Esophagus muscularis mucosa (tissue), 4 donors: ENCODE measurements around the gene SLC35F2.

Experiments used
- CTCF ChIP-seq, 3 experiments: fragments of 200-600 bp in 2 of 3; fragments of 450-650 bp in 1 of 3; sonication (generic) in 2 of 3; IDR thresholded peaks; one replicate each; pipeline ENCODE4 v1.5.1; 2017 to 2019; ENCODE audit warnings: antibody characterized with exemption in 3 of 3, mild to moderate bottlenecking in 2 of 3, moderate library complexity in 1 of 3
- EP300 ChIP-seq: sonication (generic); formaldehyde crosslinking; IDR thresholded peaks from one replicate; pipeline ENCODE4 v1.6.1; 2017; ENCODE audit warnings: antibody characterized with exemption
- POLR2A ChIP-seq: fragments of 450-650 bp; IDR thresholded peaks from one replicate; pipeline ENCODE4 v1.6.1; 2017; ENCODE audit warnings: antibody characterized with exemption, moderate library complexity, mild to moderate bottlenecking, low read depth
- POLR2AphosphoS5 ChIP-seq, 2 donors: sonication (generic); formaldehyde crosslinking; IDR thresholded peaks; one replicate each; pipeline ENCODE4 v1.6.1; 2017; ENCODE audit warnings: antibody characterized with exemption in 2 of 2

- TF ChIP-seq CTCF (IDR thresholded peaks at IDR 0.05) (no peak), POLR2A (no peak), POLR2AphosphoS5 (IDR thresholded peaks at IDR 0.05) (no peak), EP300 (no peak)
These were observed 102.0 kb downstream of the SLC35F2 start for GRCh38 chr11:107756553-107756952.
